ENCODE measurements around the gene FHIT.

FHIT gene

GRCh38 chr3:60147249-60147950, 1103.9 kb downstream of the FHIT start:
- Mint-ChIP-seq H3K9me3 (no peaks in the 10 kb centered on the region), H3K27me3 (no peaks in the 10 kb centered on the region), H3K4me3 (no peak overlapping the region), H3K36me3 (ENCODE audit: low read depth) (no peaks in the 10 kb centered on the region), H3K4me1 (ENCODE audit: low read depth) (peaks cover 3% of the 10 kb centered on the region), H3K27ac (no peak overlapping the region)
- DNase-seq = no peak

DNA sequence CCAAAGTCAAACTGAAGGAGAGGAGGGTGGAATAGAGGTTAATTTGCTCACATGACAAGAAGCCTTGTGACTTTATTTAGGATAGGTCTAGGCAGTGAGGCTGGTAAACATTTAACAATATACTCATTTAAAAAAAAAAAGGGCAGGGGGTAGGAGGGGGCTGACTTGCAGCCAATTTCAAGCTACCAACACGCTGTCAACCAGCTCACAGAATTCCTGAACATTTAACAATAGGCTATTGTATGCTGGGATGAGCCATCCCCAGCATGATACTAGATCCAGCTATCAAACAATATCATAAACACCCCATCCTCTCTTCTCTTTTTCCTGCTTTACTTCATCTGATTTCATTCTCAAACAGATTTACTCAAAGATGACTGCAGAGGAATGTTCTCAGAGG, 1105.1 kb downstream of the FHIT start:
- no peak for DNase-seq
- no peaks in the 10 kb centered on the region for H3K36me3 Mint-ChIP-seq (ENCODE audit: low read depth)
- H3K27me3 Mint-ChIP-seq = no peaks in the 10 kb centered on the region
- no peak overlapping the region for H3K27ac Mint-ChIP-seq
- H3K4me3 Mint-ChIP-seq = no peak overlapping the region
- no peaks in the 10 kb centered on the region for H3K9me3 Mint-ChIP-seq
- peaks cover 3% of the 10 kb centered on the region for H3K4me1 Mint-ChIP-seq (ENCODE audit: low read depth)

GRCh38 chr3:60144071-60144470, 1107.2 kb downstream of the FHIT start:
- H3K27ac Mint-ChIP-seq = no peak overlapping the region
- no peaks in the 10 kb centered on the region for H3K36me3 Mint-ChIP-seq (ENCODE audit: low read depth)
- no peak for DNase-seq

DNA sequence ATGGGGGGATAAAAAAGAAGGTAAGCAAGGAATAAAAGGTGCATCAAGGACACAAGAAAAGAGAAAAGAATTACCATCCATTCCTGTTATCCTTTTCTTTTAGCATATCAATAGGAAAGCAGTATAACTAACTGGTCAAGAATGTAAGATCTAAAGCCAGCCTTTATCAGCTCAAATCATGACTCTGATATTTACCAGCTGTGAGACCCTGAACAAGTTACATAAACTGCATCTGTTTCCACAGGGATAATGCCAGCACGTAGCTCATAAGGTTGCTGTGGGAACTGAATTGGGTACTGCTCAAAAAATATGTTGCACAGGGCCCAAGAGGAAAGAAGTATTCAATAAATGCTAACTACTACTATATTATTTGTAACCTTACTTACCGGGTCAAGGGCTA, 1109.2 kb downstream of the FHIT start:
- no peak overlapping the region for H3K27ac Mint-ChIP-seq
- no peak for DNase-seq
- no peak overlapping the region for H3K4me3 Mint-ChIP-seq
- peaks cover 3% of the 10 kb centered on the region for H3K4me1 Mint-ChIP-seq (ENCODE audit: low read depth)
- no peaks in the 10 kb centered on the region for H3K9me3 Mint-ChIP-seq
- no peaks in the 10 kb centered on the region for H3K36me3 Mint-ChIP-seq (ENCODE audit: low read depth)
- H3K27me3 Mint-ChIP-seq = no peaks in the 10 kb centered on the region

More at GRCh38 chr3:60144071-60144470, 1107.2 kb downstream of the FHIT start:
- peaks cover 7% of the 10 kb centered on the region for H3K4me1 Mint-ChIP-seq (ENCODE audit: low read depth)
- no peaks in the 10 kb centered on the region for H3K9me3 Mint-ChIP-seq
- H3K4me3 Mint-ChIP-seq = no peak overlapping the region
- H3K27me3 Mint-ChIP-seq = no peaks in the 10 kb centered on the region

DNA sequence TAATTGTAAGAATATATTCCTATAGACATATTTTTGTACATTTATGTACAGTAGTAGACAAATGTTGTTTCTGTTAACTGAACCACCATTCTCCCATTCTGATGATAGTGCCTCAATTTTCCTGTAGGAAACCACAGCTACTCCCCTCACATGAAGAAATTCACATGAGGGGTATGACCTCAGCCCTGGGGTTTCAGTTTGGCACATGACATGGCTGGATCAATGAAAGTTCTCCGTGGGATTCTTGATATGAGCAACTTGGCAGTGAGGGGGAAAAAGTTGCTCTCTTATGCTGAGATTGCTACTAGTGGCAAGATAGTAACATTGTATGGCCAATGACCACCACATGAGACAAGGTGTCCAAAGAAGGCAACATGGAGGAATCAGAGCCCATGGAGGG, 1111.1 kb downstream of the FHIT start:
- H3K4me3 Mint-ChIP-seq = no peak overlapping the region
- H3K27ac Mint-ChIP-seq = no peak overlapping the region
- DNase-seq = no peak
- no peaks in the 10 kb centered on the region for H3K9me3 Mint-ChIP-seq
- peaks cover 3% of the 10 kb centered on the region for H3K4me1 Mint-ChIP-seq (ENCODE audit: low read depth)
- H3K36me3 Mint-ChIP-seq (ENCODE audit: low read depth) = no peaks in the 10 kb centered on the region
- H3K27me3 Mint-ChIP-seq = no peaks in the 10 kb centered on the region

DNA sequence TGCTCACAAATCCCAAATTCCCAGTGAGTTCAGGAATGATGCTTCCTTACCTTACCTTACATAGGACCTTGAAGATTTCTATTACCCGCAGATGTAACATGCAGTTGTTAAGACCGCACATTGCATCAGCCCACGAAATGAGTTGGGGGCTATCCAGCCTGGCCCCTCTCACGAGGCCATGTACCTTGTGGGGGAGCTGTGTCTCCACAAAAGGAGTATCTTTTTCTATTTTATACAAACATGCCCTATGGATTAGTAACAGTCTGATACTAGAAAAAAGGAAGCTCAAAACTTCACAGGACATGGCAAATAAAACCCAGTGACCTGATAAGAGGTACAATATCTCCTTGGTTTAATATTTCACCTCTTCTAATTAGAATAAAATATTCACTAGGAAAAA, 1114.7 kb downstream of the FHIT start:
- Mint-ChIP-seq H3K4me3 (no peak overlapping the region), H3K27me3 (no peaks in the 10 kb centered on the region), H3K27ac (no peak overlapping the region), H3K36me3 (ENCODE audit: low read depth) (no peaks in the 10 kb centered on the region), H3K4me1 (ENCODE audit: low read depth) (peaks cover 3% of the 10 kb centered on the region), H3K9me3 (no peaks in the 10 kb centered on the region)
- no peak for DNase-seq

DNA sequence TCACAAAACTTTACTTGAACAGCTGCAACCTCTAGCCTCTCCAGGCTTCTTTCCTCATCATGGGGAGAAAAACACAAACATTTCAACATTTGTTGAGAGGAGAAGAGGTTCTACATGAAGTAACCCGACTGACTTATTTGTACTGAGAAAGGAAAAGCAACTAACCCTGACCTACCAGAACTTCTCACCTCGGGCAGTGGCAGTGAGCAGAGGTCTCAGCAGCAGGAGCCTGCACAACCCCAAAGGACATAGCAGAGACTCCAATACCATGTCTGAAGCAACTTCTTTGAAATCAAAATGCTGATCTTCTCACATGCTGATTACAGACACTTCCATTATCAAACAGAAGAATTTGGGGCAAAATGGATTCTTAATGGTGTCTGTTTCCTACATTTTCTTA, 1115.8 kb downstream of the FHIT start:
- Mint-ChIP-seq H3K36me3 (ENCODE audit: low read depth) (no peaks in the 10 kb centered on the region), H3K27me3 (no peaks in the 10 kb centered on the region), H3K27ac (no peak overlapping the region), H3K9me3 (no peaks in the 10 kb centered on the region), H3K4me3 (no peak overlapping the region), H3K4me1 (ENCODE audit: low read depth) (peaks cover 3% of the 10 kb centered on the region)
- DNase-seq = no peak

GRCh38 chr3:60133269-60134162, 1117.7 kb downstream of the FHIT start:
- no peaks in the 10 kb centered on the region for H3K36me3 Mint-ChIP-seq (ENCODE audit: low read depth)
- H3K9me3 Mint-ChIP-seq = peaks cover 2% of the 10 kb centered on the region
- no peak overlapping the region for H3K27ac Mint-ChIP-seq
- no peak for DNase-seq
- no peaks in the 10 kb centered on the region for H3K27me3 Mint-ChIP-seq
- no peaks in the 10 kb centered on the region for H3K4me1 Mint-ChIP-seq (ENCODE audit: low read depth)
- H3K4me3 Mint-ChIP-seq = no peak overlapping the region

DNA sequence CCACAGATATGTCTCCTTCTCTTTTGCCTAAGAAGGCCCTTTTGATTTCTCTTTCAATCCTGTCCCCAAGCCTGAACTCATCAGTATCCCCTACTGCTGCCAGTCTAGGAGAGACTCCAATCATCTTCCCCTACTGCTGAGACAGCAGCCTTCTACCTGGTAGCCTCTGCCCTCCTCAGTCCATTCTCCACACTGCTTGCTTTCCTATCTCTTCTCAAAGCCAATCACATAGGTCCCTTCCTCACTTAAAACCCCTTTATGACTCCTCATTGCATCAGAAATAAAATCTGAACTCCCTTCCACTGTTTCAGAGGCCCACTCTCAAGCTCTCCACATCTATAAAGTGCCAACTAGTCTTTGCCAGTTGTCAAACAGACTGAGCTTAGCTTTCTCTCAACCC, 1119.6 kb downstream of the FHIT start:
- Mint-ChIP-seq H3K36me3 (ENCODE audit: low read depth) (no peaks in the 10 kb centered on the region), H3K4me3 (no peak overlapping the region), H3K27me3 (no peaks in the 10 kb centered on the region), H3K4me1 (ENCODE audit: low read depth) (no peaks in the 10 kb centered on the region), H3K9me3 (peaks cover 5% of the 10 kb centered on the region), H3K27ac (no peak overlapping the region)
- no peak for DNase-seq

- DNase-seq = no peak
- Mint-ChIP-seq H3K27me3 (no peaks in the 10 kb centered on the region), H3K9me3 (peaks cover 5% of the 10 kb centered on the region), H3K4me3 (no peak overlapping the region), H3K27ac (no peak overlapping the region), H3K4me1 (ENCODE audit: low read depth) (no peaks in the 10 kb centered on the region), H3K36me3 (ENCODE audit: low read depth) (no peaks in the 10 kb centered on the region)
Observed at GRCh38 chr3:60126511-60127304, 1124.5 kb downstream of the FHIT start.

GRCh38 chr3:60125686-60126085, 1125.6 kb downstream of the FHIT start:
- no peaks in the 10 kb centered on the region for H3K27me3 Mint-ChIP-seq
- no peak for DNase-seq
- no peaks in the 10 kb centered on the region for H3K36me3 Mint-ChIP-seq (ENCODE audit: low read depth)
- no peak overlapping the region for H3K27ac Mint-ChIP-seq
- no peaks in the 10 kb centered on the region for H3K4me1 Mint-ChIP-seq (ENCODE audit: low read depth)
- peaks cover 5% of the 10 kb centered on the region for H3K9me3 Mint-ChIP-seq
- H3K4me3 Mint-ChIP-seq = no peak overlapping the region

GRCh38 chr3:60120245-60120644, 1131.0 kb downstream of the FHIT start:
- no peak for DNase-seq
- no peak overlapping the region for H3K27ac Mint-ChIP-seq
- H3K36me3 Mint-ChIP-seq (ENCODE audit: low read depth) = no peaks in the 10 kb centered on the region
- no peak overlapping the region for H3K4me3 Mint-ChIP-seq
- H3K4me1 Mint-ChIP-seq (ENCODE audit: low read depth) = no peaks in the 10 kb centered on the region
- no peaks in the 10 kb centered on the region for H3K27me3 Mint-ChIP-seq
- no peaks in the 10 kb centered on the region for H3K9me3 Mint-ChIP-seq

- Mint-ChIP-seq H3K4me1 (ENCODE audit: low read depth) (no peaks in the 10 kb centered on the region), H3K36me3 (ENCODE audit: low read depth) (no peaks in the 10 kb centered on the region), H3K27me3 (no peaks in the 10 kb centered on the region), H3K27ac (no peak overlapping the region), H3K4me3 (no peak overlapping the region), H3K9me3 (no peaks in the 10 kb centered on the region)
- no peak for DNase-seq
Observed at GRCh38 chr3:60114191-60114590, 1137.1 kb downstream of the FHIT start.

- no peaks in the 10 kb centered on the region for H3K27me3 Mint-ChIP-seq
- H3K36me3 Mint-ChIP-seq (ENCODE audit: low read depth) = no peaks in the 10 kb centered on the region
- no peak for DNase-seq
- H3K4me3 Mint-ChIP-seq = no peak overlapping the region
- H3K9me3 Mint-ChIP-seq = no peaks in the 10 kb centered on the region
- no peak overlapping the region for H3K27ac Mint-ChIP-seq
- peaks cover 19% of the 10 kb centered on the region for H3K4me1 Mint-ChIP-seq (ENCODE audit: low read depth)
Observed at GRCh38 chr3:60107275-60107674, 1144.0 kb downstream of the FHIT start.

Measured in activated T-cell treated with anti-CD3 and anti-CD28 coated beads, Interleukin-2, amount 50 U/mL, for 24 hours (primary cell).